NCI-H82 treated with DMSO at 0.1 percent for 48 hours (cell line): ENCODE data around the gene MYOT.
"Not testable (repeated sequence)": the region's sequence is repeated elsewhere in the genome, so short reads cannot be mapped to it uniquely, and the experiment has no call there.

Source experiments
- DNase-seq: peaks from one replicate; lab custom pipeline; 2025; ENCODE audit not compliant: unreplicated experiment; lab: John Stamatoyannopoulos, UW

The MYOT gene

GRCh38 chr5:137856201-137856600, 11.5 kb upstream of the MYOT start:
- DNase-seq = peak; percentile 21

- DNase-seq = no peak
Observed at GRCh38 chr5:137856916-137857862, 10.5 kb upstream of the MYOT start.

DNA sequence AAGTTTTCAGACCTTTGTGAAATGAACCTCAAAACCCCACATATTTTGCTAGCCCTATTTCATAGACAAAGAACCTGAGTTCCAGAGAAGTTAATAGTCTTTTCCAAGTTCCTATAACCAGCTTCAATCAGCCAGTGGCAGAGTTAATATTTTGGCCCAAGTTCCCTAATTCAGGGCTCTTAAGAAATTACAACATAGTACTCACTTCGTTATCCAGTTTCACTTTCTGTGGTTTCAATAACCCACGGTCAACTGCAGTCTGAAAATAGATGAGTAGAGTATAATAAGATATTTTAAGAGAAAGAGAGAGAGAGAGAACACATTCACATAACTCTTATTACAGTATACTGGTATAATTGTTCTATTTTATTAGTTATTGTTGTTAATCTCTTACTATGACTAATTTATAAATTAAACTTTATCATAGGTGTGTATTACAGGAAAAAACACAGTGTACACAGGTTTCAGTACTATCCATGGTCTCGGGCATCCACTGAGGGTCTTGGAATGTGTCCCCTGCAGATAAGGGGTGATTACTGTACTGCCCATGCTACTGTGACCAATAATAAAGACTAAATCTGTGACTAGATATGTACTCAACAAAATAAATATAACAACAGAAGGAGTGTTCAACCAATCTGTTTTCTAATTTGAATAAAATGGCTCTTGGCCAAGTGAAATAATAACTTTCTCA, 9.3 kb upstream of the MYOT start:
- no peak for DNase-seq

DNA sequence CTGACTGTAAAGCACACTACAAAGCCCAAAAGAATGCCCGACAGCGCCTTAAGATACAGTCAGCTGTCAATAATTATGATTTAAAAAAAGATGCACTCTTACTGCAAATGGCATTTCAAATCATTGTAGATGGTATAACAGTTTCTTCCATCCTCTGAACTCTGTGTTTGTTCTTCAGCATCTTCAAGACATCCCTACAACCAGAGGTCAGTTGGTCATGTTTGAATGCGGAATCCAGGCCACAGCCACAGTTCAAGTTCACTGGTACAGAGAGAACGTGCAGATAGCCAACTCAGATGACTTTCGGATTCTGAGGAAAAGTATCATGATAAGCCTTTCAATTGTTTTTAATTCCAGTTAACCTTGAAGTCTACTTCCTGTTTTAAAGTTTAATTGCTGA, 8.7 kb upstream of the MYOT start:
- no peak for DNase-seq

- no peak for DNase-seq
Observed at GRCh38 chr5:137862251-137862650, 5.4 kb upstream of the MYOT start.

DNA sequence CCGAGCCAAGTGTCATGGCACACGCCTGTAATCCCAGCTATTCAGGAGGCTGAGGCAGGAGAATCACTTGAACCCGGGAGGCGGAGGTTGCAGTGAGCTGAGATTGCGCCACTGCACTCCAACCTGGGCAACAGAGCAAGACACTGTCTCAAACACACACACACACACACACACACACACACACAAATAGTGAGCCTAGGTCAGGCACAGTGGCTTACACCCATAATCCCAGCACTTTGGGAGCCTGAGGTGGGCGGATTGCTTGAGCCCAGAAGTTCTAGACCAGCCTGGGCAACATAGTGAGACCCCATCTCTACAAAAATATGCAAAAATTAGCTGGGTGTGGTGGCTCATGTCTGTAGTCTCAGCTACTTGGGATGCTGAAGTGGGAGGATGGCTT, 4.0 kb upstream of the MYOT start:
- not testable (repeated sequence) for DNase-seq

DNA sequence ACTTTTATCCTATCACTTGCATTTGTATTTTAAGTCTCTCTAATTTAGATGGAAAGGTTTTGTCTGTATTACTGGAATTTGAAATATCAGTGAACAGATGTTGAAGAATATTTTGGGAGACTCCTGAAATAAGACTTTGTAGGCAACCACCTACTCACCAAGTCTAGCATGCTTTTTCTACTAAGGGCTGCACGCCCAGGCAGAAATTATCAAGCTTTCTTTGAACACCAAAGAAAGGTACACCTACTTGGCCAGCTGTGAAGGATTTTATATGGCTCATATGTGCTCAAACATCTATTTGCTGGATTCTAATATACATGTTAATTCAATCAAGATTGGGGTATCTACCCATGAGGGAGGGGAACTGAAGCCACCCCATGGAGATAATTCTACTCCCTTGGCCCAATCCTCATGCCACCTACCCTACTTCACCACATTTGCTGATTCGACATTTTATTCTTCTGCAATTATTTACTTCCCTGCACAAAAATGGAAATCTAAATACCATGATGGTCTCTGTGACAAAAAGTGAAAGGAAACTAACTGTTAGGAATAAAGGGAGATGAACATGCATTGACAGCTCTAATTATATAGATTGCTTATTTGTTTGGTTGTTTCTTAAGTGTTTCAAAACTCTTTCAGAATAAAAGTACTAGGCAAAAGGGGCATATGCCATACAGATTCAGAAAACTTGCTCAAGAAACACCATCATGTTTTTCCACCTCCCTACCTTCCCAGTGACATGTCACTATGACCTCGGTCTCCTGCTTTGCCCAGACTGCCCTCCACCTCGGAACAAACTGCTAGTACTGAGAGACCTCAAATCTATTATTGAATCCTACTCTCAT, 895 bp upstream of the MYOT start:
- no peak for DNase-seq

DNA sequence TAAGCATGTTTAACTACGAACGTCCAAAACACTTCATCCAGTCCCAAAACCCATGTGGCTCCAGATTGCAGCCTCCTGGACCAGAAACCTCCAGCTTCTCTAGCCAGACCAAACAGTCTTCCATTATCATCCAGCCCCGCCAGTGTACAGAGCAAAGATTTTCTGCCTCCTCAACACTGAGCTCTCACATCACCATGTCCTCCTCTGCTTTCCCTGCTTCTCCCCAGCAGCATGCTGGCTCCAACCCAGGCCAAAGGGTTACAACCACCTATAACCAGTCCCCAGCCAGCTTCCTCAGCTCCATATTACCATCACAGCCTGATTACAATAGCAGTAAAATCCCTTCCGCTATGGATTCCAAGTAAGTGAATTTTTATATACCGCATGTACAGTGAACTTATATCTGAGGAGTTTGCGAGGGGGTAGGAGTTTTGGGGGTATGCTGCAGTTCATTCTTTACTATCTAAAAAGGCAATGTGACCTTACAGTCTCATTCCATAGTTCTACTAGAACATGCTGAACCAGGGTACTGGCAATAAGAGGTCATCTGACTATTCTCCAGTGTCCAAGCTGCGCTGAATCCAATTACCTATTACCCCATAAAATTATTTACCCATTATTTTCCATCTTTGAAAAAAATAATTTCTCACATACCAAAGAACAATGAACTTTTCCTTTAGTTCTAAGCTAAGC, 3.1 kb downstream of the MYOT start:
- DNase-seq = no peak

DNA sequence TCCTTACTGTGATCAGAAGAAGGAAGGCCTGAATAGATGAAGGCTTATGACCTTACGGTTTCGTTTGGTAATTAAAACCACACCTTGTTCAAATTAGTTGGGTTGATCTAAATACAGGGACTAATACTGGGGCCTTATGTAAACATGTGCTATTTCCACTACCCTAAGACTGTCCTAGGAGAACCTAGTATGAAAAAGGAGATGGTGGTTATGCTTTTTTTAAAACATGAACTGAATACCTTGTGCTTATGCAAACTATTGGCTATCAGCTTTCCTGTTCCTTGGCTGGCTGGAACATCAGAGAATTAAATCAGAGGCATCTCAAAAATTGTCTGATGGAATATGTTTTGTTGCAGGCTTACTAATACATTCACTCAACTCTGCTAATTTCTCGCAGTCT, 3.9 kb downstream of the MYOT start:
- DNase-seq = no peak

DNA sequence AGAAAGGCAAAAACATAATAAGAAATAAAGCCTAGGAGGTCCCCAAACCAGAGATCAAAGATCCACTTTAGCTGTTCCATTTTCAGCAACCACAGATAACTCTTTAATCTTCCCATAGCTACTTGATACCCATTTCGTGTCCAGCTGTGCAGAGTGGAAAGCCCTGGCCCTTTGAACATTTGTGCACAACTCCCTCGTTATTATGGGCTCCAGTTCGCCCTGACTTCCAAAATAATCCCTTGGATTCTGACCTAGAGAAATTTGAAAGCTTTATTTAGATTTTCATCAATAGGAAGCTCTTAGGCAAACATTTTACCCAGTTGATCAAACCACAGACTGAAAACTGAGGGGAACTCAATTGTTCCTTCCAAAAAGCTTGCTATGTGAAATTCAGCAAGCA, 4.8 kb downstream of the MYOT start:
- DNase-seq = peak; percentile 21

GRCh38 chr5:137876101-137876500, 8.4 kb downstream of the MYOT start:
- no peak for DNase-seq

DNA sequence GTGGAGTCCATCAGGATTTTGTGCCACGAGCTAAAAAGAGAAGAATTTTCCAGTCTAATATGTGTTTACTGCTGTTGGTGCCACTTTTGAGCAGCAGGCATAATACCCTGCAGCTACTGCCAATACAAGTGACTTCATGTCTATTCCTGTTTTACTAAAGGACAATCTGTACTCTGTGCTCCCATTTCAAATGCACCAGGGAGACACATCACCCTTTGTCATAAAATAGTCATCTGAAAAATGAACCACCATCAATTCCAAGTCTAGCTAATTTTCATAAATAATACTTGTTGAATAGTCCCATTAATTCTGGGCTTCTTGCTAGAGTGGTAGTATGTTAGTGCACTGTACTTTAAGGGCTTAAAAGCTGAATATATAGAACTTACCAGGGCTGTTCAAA, 12.7 kb downstream of the MYOT start:
- no peak for DNase-seq

GRCh38 chr5:137887831-137888230, 20.2 kb downstream of the MYOT start:
- DNase-seq = no peak

- DNase-seq = no peak
Observed at GRCh38 chr5:137888466-137888862, 20.8 kb downstream of the MYOT start.

DNA sequence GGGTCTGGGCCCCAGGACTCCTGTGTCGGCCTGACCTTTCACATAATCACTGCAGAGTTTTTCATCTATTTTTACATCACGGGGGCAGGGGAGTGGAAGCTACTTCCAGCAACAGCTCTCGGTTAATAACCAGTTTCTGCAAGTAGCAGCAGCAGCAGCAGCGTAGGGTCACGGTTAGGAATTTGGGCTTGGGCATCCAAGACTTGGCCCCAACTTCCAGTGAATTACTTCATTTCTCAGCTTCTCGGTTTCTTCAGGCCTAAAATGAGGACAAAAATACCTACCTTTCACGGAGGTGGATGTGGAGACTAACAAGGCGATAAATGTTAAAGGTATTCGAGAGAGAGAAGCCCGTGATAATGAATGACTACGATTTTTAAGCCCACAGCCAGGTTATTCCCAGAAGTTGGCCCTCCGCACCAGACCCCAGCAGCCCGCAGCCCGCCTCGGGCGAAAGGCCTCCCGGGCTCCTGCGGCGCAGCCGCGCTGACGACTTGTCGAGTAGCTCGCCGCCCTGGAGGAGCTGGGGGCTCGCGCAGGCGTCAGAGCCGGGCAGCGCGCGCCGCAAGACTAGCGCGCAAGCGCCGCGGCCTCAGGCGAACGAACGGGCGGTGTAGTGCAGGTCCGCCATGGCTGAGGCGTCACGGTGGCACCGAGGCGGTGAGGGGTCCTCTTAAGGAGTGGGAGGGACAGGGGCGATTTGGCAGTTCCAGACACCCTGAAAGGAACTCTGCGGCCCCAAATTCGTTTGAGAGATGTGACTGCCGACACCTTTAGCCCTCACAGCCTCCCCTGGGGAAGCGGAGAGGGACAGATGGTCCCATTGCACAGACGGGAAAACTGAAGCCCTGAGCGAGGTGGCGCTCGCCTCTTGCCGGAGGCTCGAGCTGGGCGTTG, 21.5 kb downstream of the MYOT start, which contains the start of gene PKD2L2:
Gene PKD2L2, plus strand, starts transcription at position 595 of the 897 bp plus-strand sequence. Its CDS starts 35 bp downstream, at position 630.
- DNase-seq = no peak

- DNase-seq = no peak
Observed at GRCh38 chr5:137890845-137891244, 23.2 kb downstream of the MYOT start.

DNA sequence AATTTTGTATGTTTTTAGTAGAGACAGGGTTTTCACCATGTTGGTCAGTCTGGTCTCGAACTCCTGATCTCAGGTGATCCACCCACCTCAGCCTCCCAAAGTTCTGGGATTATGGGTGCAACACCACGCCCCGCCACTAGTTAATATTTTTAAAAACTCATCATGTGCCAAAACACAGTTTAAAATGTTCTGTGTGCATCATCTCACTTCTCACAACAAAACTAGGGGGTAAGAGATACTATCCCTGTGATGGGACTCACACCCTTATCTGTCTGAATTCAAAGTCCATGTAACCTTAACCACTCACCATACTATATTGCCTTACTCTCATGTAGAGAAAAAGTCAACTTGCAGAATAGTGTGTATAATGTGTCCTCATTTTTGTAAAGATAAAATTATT, 24.2 kb downstream of the MYOT start:
- DNase-seq = no peak

- DNase-seq = no peak
Observed at GRCh38 chr5:137894586-137894985, 26.9 kb downstream of the MYOT start.

GRCh38 chr5:137896560-137896959, 28.9 kb downstream of the MYOT start:
- no peak for DNase-seq

- no peak for DNase-seq
Observed at GRCh38 chr5:137899493-137899892, 31.8 kb downstream of the MYOT start.
